NOMO-1 treated with dmso at 0.1 percent for 144 hours (cell line): ENCODE measurements around the gene S100B.
"Not testable (repeated sequence)": the region's sequence is repeated elsewhere in the genome, so short reads cannot be mapped to it uniquely, and the experiment has no call there.

Experiments
- DNase-seq: peaks from one replicate; lab custom pipeline; 2025; ENCODE audit not compliant: unreplicated experiment; lab: John Stamatoyannopoulos, UW

S100B gene

DNA sequence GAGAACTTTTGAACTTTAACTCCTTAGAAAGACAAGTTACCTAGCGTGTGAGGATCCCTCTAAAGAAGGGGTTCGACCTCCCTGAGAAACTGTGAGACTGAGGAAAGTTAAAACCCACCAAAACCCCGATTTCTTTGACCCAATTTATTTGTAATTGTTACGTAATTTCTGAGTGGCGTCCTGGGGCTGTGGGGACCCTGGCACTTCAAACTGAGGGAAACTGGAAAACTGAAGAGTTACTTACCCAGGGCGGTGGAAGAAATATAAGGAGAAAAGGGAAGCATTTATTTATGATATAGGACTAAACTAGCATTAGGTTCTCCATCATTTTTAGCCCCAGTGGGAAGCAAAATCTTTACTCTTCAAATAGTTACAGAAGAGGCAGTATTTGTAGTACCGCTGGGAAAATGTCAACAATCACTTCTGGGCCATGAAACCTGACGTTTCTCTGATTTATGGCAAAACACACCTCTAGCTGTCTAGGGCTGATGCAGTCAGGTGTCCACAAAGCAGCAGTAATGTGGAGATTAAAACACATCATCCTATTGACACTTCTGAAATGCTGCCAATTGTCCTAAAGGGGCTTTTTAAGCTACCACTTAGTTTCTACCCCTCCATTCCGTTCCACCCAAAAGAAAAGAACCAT, 430 bp downstream of the S100B start:
- no peak for DNase-seq

DNA sequence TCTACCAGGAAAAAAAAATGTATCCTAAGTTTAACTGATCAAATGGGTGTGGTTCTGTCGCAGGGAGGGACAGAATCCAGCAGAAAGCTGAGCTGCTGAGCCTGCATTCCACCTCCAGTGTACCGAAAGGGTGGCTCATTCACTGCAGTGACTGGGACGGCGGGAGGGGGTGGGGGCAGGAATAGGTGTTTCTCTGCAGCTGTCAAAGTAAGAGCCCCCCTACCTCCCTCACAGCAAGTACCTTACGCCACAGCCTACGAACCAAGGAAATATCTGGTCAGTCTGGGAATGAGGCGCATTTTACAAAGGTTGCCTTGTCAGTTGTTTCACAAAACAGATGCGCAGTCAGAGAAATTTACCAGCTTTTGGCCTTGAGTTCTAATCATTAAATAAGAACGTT, 1.7 kb downstream of the S100B start:
- DNase-seq: no peak

DNA sequence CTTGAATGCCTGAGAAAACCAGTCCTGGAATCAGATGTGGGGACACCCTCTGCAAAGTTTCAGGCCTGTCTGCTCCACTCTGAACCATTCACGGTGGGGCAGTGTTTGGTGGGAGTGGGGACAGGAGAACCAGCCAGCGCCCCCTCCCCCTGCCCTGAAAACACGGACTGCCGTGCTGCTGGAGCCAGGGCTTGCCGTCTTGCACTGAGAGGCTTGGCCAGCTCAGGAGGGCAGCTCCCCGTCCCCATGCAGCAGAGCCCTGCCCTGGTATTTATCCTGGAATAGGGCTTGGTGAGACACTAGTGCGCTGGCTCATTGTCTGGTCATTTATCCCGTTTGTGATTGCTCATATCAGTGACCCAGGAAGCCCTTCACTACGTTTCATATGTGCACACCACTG, 3.9 kb downstream of the S100B start:
- DNase-seq: no peak

DNA sequence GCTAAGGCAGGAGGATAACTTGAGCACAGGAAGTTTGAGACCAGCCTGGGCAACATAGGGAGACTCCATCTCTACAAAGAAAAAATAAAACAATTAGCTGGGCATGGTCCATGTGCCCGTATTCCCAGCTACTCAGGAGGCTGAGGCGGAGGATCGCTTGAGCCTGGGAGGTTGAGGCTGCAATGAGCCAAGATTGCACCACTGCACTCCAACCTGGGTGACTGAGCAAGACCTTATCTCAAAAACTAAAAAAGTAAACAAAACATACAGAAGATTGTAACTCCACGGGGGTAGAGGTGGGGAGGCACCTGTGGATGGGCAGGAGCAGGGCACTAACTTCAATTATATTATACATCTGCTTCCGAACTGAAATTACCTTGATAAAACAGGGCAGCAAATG, 4.6 kb downstream of the S100B start:
- DNase-seq: no peak

DNA sequence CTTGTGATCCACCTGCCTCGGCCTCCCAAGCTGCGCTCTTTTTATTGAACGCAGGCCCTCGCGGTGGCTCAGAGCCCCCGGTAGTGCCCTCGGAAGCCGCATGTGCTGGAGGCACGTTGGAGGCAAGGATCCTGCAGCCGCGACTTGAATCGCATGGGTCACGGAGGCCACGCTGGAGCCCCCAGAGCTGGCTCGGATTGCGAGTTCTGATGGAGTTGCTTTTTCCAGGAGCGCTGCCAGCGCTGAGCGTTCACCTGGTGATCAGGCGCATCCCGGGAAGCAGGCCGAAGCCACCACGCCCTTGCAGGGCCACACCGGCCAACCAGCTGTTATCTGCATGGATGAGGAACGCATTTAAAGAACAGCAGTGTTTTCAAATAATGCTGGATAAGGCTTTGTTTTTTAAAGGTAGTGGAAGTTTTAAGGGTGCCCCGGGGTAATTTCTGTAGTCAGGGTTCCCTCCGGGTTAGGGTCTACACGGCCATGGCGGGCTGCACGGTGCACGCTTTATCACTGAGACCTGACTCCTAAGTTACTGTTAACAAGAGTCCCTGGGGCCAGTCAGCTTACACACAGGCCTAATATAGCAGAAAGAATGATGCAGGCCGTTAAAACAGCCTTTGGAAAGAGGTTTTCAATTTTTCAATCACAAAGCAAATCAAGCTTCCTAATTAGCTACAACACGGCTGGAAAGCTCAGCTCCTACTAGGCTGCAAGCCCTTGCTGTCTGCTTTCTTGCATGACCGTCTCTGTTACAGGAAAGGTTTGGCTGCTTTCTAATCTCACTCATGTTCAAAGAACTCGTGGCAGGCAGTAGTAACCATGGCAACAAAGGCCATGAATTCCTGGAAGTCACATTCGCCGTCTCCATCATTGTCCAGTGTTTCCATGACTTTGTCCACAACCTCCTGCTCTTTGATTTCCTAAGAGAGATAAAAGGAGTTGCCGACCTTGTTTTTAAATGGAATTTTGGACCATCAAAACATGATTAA, 6.0 kb downstream of the S100B start:
- DNase-seq: no peak

DNA sequence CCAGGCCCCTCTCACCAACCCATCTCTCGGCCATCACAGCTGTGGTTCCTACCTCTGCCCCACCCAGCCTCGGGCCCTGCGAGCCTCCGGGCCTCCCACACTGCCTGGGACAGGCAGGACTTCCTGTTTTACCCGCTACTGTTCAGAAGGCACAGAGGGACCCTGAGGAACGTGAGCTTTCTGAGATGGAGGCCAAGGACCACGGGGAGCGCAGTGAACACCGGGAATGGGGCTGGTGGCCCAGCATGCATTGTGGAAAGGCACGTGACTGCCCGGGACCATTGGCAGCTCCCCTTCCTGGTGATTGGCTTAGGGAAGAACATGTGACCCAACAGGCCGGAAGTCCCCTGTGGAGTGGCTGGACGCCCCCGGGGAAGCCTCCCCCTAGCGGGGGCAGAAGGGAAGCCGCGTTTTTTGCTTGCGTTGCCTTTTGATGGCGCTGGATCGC, 7.0 kb downstream of the S100B start:
- no peak for DNase-seq

DNA sequence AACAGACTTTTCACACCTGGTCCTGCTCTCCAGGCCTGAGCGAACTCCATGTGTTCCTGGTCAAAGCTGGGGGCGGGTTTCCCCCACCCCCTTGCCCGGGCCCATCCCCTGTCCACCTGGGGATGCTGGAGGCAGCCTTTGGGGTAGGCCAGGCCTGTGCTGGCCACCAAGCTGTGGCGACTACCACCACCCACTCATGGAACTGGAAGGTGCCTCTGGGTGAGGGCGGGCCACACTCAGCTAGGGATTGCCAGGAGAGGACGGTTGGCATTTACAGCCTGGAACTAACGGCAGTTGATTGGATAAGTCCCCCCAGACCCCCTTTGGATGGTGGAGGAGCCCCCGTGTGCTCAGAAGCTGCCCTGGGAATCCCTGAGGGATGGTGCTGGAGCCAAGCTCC, 7.9 kb downstream of the S100B start:
- no peak for DNase-seq

DNA sequence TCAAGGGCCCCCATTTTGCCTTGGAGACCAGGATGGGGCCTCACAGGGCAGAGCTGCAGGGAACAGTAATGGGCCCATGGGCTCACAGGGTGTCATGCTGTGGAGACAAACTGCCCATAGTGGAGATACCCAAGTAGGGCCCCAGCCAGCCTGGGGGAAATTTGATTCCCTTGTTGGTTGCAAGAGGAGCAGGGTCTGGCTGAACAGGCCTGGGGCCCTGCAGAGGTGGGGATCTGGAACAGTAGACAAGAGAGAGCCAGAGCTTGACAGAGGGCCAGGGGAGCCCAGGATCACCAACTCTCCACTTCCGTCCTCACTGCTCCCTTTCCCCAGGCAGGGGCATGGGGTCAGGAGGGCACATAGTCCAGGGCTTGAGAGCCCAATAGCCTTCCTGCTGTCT, 8.7 kb downstream of the S100B start:
- DNase-seq: no peak

DNA sequence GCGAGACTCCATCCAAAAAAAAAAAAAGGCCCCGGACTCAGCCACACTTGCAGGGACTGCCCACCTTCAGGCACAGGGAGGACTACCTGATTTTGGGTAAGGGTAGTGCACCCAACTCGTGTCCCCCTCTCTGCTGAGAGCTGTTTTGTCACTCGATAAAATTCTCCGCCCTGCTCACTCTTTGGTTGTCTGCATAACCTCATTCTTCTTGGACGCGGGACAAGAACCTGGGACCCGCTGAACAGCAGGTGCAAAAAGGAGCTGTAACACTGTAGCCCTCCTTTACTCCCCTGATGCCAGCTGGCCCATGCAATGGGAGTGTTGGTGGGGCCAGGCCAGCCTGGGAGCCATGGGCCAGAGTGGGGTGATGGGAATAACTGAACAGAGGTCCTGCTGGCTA, 10.6 kb downstream of the S100B start:
- no peak for DNase-seq

DNA sequence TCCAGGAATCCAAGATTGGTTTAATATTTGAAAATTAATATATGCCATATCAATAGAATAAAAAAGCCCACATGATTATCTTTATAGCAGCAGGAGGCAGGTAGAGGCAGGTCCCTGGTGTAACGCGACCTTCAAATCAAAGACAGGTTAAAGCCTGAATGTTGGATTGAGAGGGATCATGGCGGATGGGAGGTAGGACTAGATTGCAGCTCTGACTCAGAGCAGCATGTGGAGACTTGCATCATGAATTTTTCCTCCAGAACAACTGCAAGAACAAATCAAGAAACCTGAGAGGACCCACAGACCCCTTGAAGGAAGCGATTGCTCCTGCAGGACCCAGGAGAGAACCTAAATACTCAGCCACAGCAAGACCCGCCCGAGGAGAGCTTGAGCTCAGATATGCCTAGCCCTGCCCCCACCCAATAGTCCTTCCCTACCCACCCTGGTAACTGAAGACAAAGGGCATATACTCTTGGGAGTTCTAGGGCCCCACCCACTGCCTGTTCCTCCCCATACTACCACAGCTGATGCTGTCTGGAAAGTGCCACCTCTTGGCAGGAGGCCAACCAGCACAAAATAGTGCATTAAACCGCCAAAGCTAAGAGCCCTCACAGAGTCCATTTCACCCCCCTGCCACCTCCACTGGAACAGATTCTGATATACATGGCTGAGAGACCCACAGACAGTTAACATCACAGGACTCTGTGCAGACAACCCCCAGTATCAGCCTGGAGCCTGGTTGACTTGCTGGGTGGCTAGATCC, 19.5 kb downstream of the S100B start:
- DNase-seq: no peak

DNA sequence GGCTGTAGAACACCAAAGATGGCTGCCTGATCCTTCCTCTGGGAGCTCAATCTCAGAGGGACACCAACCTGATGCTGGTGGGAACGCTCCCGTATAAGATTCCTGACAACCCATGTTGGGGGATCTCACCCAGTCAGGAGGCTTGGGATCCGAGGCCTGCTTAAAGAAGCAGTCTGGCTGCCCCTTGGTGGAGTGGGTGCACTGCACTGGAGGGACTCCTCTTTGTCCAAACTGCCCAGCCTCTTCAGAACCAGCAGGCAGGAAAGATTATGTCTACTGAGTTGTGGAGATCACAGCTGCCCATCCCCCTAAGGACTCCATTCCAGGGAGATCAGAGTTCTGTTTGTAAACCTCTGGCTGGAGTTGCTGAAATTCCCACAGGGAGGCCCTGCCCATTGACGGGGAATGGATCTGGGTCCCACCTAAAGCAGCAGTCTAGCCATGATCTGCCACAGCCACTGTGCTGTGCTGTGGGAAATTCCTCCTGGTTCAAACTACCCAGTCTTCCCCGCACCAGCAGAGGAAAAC, 23.0 kb downstream of the S100B start:
- DNase-seq: no peak

DNA sequence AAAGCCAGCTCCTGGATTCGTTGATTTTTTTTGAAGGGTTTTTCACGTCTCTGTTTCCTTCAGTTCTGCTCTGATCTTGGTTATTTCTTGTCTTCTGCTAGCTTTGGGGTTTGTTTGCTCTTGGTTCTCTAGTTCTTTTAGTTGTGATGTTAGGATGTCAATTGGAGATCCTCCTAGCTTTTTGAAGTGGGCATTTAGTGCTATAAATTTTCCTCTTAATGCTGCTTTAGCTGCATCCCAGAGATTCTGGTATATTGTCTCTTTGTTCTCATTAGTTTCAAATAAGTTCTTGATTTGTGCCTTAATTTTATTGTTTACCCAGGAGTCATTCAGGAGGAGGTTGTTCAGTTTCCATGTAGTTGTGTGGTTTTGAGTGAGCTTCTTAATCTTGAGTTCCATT, 25.5 kb downstream of the S100B start:
- not testable (repeated sequence) for DNase-seq

DNA sequence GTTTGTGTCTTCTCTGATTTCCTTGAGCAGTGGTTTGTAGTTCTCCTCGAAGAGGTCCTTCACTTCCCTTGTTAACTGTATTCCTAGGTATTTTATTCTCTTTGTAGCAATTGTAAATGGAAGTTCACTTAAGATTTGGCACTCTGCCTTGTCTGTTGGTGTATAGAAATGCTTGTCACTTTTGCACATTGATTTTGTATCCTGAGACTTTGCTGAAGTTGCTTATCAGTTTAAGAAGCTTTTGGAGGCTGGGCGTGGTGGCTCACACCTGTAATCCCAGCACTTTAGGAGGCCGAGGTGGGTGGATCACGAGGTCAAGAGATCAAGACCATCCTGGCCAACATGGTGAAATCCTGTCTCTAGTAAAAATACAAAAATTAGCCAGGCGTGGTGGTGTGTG, 27.1 kb downstream of the S100B start:
- DNase-seq: not testable (repeated sequence)

DNA sequence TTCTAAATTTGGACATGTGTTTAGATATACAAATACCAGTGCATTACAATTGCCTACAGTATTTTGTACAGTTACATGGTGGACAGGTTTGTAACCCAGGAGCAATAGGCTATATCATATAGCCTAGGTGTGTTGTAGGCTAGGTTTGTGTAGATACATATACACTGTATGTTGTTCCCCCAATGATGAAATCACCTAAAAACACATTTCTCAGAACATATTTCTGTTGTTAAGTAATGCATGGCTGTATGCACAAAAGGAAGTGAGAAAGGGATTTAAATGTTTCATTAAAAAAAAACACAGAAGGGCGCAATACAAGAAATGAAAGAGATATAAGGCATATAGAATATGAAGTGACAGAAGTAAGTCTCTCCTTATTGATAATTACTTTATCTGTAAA, 32.0 kb downstream of the S100B start:
- DNase-seq: no peak

DNA sequence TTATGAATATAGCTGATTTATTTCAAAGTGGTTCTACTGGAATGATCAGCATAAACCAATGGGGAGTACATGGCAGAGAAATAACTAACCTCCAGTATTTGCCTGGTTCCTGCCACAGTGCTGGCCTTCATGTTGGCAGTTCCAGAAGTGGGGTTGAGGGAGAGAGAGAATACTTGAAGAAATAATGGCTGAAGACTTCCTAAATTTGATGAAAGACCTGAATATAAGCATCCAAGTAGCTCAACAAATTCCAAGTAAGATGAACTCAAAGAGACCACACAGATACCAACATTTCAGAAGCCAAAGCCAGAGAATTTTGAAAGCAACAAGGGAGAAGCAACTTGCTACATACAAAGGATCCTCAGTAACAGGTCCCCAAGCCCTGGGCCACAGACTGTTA, 34.3 kb downstream of the S100B start:
- DNase-seq: no peak

DNA sequence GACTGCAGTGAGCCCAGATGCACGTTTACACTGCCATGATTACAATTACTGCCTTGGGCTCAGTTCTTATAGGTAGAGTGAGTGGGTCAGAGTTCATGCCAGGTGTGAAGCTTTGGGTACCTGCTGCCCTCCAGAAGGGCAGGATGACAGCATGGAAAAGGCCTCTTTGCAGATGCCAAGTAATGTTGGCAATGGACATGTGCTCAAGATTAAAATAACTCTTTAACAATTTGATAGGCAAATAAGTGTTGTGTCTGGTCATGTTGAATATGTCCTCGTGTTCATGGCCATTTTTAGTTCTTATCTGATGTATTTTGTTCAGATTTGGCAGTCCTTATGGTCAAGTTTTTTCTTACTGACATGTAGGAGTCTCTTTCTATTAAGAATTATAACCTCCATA, 34.8 kb downstream of the S100B start:
- DNase-seq: no peak

DNA sequence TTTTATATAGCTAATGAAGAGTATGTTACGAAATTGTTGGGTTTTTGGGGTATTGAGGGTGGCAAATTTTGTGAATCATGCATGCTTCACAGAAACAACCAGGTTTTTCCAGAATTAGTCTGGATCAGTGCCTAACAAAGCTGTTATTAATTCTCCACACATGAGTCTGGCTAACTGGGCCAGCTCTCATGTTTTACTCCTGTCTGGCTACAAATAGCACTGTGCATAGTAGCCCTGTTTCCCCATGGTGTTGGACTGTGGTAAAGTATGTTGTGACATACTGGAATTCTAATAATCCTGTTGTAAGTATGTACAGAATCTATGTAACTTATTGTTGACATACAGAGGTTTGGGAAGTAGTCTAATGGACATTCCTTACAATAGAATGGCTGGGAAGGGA, 35.8 kb downstream of the S100B start:
- no peak for DNase-seq

DNA sequence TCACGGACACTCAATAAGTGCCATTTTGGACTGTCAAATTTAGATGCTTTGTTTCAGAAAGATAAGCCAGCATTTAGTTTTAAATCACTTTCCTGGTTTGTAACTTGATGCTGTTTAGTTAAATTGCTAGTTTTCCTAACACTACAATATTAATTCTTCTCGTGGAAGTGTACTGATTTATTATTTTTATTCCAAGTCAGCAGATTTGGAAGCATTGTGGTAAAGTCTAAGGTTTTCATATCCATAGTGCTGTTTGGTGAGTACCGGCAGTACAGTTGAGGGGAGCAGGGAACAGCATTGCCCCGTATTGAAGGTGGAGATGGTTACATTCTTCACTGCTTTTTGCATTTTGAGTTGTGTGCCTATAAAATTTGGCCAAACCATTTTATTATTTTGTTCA, 36.3 kb downstream of the S100B start:
- no peak for DNase-seq

DNA sequence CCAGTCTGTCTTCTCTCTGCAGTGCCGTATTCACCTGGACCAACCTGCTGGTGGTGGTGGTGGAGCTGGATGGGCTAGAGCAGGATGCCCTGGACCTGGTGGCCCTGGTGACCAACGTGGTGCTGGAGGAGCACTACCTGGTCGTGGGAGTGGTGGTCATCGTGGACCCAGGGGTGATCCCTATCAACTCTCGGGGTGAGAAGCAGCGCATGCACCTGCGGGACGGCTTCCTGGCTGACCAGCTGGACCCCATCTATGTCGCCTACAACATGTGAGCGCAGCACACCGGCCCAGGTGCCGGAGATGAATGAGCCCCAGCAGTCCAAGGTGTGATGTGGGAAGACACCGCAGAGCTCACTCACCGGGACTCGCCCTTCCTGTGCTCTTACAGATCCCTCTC, 37.5 kb downstream of the S100B start:
- DNase-seq: no peak

DNA sequence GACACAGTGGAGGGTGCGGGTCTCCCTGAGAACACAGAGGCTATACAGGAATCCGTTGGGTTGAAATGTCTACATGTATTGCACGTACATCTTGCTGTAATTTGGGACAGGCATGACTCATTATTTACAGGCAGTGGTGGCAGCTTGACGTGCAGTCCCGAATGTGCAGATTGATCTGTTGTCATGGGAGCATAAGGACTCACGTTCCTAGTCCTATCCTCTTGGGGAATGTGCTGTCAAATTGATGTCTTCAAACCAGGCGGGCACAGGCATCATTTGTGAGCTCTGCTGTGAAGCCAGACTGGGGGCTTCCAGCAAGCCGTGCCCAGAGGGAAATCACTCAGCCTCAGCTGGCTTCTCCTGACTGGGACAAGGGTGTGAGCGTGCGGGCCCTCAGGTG, 40.5 kb downstream of the S100B start:
- DNase-seq: no peak

DNA sequence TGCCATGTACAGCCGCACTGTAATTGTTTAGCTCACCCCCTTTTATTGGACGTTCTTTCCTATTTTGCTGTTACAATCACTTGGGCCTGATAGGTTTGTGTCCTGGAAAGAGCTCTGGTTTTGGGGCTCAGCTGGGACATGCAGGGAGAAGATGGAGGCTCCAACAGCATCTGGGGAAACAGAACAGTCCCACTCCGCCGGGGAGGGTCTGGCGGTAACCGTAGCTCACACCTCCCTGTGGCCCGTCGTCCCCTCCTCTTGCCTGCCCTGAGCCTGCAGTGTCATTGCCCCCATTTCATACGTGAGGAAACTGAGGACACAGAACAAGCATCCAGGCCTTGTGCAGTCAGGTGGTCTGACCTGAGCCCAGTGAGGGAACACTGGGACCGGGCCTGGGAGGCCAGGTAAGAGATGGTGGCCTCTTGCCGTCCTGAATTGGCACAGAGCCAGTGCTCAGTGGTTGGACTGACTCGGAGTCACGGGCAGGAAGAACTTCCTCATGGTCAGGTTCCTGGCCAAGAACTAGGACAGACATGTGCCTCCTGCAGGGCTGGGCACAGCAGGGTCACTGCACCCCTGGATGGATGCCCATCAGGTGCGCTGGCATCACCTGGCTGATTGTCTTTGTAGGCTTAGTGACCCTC, 41.8 kb downstream of the S100B start:
- DNase-seq: no peak
